Neural cell (in vitro differentiated cells): ENCODE measurements around the gene ZHX3. TPM values are rescaled to one million over a fixed set of nuclear protein-coding genes. Genes with fewer than 3 reads are reported as not detected.

Source experiments
- H2AFZ ChIP-seq: fragments of 200-600, 300-800 bp; sonication (generic), shearing (Covaris generic); 2 replicates; pipeline ENCODE4 v1.6.0; 2014; ENCODE audit warnings: low read depth, mild to moderate bottlenecking, antibody characterized with exemption, low read length, moderate library complexity
- H3F3A ChIP-seq: fragments of 200-600 bp; shearing (Covaris generic); 2 replicates; pipeline ENCODE4 v1.6.1; 2016; ENCODE audit warnings: mild to moderate bottlenecking, moderate library complexity, mixed read lengths, antibody characterized with exemption, low read length; ENCODE audit not compliant: insufficient read depth, poor library complexity, severe bottlenecking
- H3K27ac ChIP-seq: fragments of 200-600, 300-800 bp; sonication (generic), shearing (Covaris generic); 2 replicates; pipeline ENCODE4 v1.5.1; 2014; ENCODE audit warnings: mild to moderate bottlenecking, low read length, moderate library complexity
- H3K27me3 ChIP-seq: fragments of 300-800, 200-600 bp; sonication (generic), shearing (Covaris generic); 2 replicates; pipeline ENCODE4 v1.6.0; 2014; ENCODE audit warnings: mild to moderate bottlenecking, low read depth, low read length, moderate library complexity; ENCODE audit not compliant: insufficient read depth
- H3K36me3 ChIP-seq: fragments of 300-800, 200-600 bp; sonication (generic), shearing (Covaris generic); 2 replicates; pipeline ENCODE4 v1.5.1; 2014; ENCODE audit warnings: mild to moderate bottlenecking, antibody characterized with exemption, low read length, moderate library complexity; ENCODE audit not compliant: insufficient read depth
- H3K4me2 ChIP-seq: fragments of 300-800, 200-600 bp; sonication (generic), shearing (Covaris generic); 2 replicates; pipeline ENCODE4 v1.6.0; 2014; ENCODE audit warnings: mild to moderate bottlenecking, low read length
- H3K4me3 ChIP-seq: fragments of 300-800, 200-600 bp; sonication (generic), shearing (Covaris generic); 2 replicates; pipeline ENCODE4 v1.5.1; 2014; ENCODE audit warnings: mild to moderate bottlenecking, low read length, moderate library complexity
- H3K79me2 ChIP-seq: fragments of 200-600 bp; shearing (Covaris generic); replicated peaks from 2 replicates; pipeline ENCODE4 v1.6.0; 2014; ENCODE audit warnings: mild to moderate bottlenecking, low read length, moderate library complexity; ENCODE audit not compliant: insufficient read depth
- H3K9ac ChIP-seq: fragments of 300-800, 200-600 bp; sonication (generic), shearing (Covaris generic); 2 replicates; pipeline ENCODE4 v1.6.1; 2016; ENCODE audit warnings: mild to moderate bottlenecking, low read length, mixed read lengths
- H3K9me2 ChIP-seq: fragments of 200-600 bp; shearing (Covaris generic); 2 replicates; pipeline ENCODE4 v1.6.1; 2016; ENCODE audit warnings: mild to moderate bottlenecking, low read length, mixed read lengths; ENCODE audit not compliant: insufficient read depth
- H3K9me3 ChIP-seq: fragments of 200-600, 300-800 bp; sonication (generic), shearing (Covaris generic); 2 replicates; pipeline ENCODE4 v1.6.1; 2016; ENCODE audit warnings: mild to moderate bottlenecking, mixed run types, low read length, moderate library complexity, mixed read lengths
- H4K20me1 ChIP-seq: fragments of 200-600 bp; shearing (Covaris generic); 2 replicates; pipeline ENCODE4 v1.6.1; 2016; ENCODE audit warnings: mild to moderate bottlenecking, mixed run types; ENCODE audit not compliant: insufficient read depth
- CTCF ChIP-seq: fragments of 450-650 bp; IDR thresholded peaks from 2 replicates; pipeline ENCODE4 v1.5.1; 2014; ENCODE audit warnings: antibody characterized with exemption, mild to moderate bottlenecking, moderate library complexity; ENCODE audit not compliant: poor library complexity, severe bottlenecking
- EP300 ChIP-seq: fragments of 450-650 bp; conservative IDR thresholded peaks from 2 replicates; pipeline ENCODE4 v1.6.1; 2014; ENCODE audit warnings: antibody characterized with exemption, mild to moderate bottlenecking, moderate library complexity; ENCODE audit not compliant: poor library complexity, severe bottlenecking
- EZH2 ChIP-seq: fragments of 200-600, 300-800 bp; shearing (Covaris generic), sonication (generic); IDR thresholded peaks from 2 replicates; pipeline ENCODE4 v1.6.1; 2014; ENCODE audit warnings: antibody characterized with exemption, low read length, borderline replicate concordance, mild to moderate bottlenecking; ENCODE audit not compliant: insufficient read depth, poor library complexity, severe bottlenecking
- MXI1 ChIP-seq: fragments of 450-650 bp; conservative IDR thresholded peaks from 2 replicates; pipeline ENCODE4 v1.6.1; 2014; ENCODE audit warnings: antibody characterized with exemption, mild to moderate bottlenecking; ENCODE audit not compliant: poor library complexity, severe bottlenecking
- POLR2AphosphoS5 ChIP-seq: IDR thresholded peaks from 2 replicates; pipeline ENCODE4 v1.6.1; 2012
- RAD21 ChIP-seq: fragments of 450-650 bp; conservative IDR thresholded peaks from 2 replicates; pipeline ENCODE4 v1.6.1; 2014; ENCODE audit warnings: antibody characterized with exemption, mild to moderate bottlenecking, moderate library complexity
- REST ChIP-seq: IDR thresholded peaks from 2 replicates; pipeline ENCODE4 v1.6.1; 2012; ENCODE audit warnings: borderline replicate concordance
- SMC3 ChIP-seq: fragments of 450-650 bp; conservative IDR thresholded peaks from 2 replicates; pipeline ENCODE4 v1.6.1; 2014; ENCODE audit warnings: antibody characterized with exemption, mild to moderate bottlenecking, moderate library complexity; ENCODE audit not compliant: poor library complexity
- TAF1 ChIP-seq: IDR thresholded peaks from 2 replicates; pipeline ENCODE4 v1.6.1; 2012; ENCODE audit warnings: low read depth
- polyA plus RNA-seq: library from polyadenylated mRNA; depleted of rRNA; stranded (reverse); fragments of >200 nt; gene quantifications from 2 replicates; pipeline ENCODE4 v1.2.3, GENCODE V29; 2014

ZHX3 gene
- polyA plus RNA-seq, 1 donor from 2014 or later, result 10.3 TPM

GRCh38 chr20:41167118-41167470 lies 150.4 kb downstream of the ZHX3 start:
- H3K27me3 ChIP-seq, result no peaks in the 10 kb centered on the region
- no peaks in the 10 kb centered on the region for H3K79me2 ChIP-seq
- H3K9me3 ChIP-seq, result no peaks in the 10 kb centered on the region
- no peak overlapping the region for H3K4me3 ChIP-seq
- H3F3A ChIP-seq, result no peaks in the 10 kb centered on the region
- no peaks in the 10 kb centered on the region for H3K9me2 ChIP-seq
- H3K4me2 ChIP-seq, result no peak overlapping the region
- no peak overlapping the region for H3K9ac ChIP-seq
- H4K20me1 ChIP-seq, result no peaks in the 10 kb centered on the region
- TF ChIP-seq TAF1, result no peak
- TF ChIP-seq MXI1, result no peak
- TF ChIP-seq EP300, result no peak
- no peak for TF ChIP-seq RAD21
- TF ChIP-seq SMC3, result no peak
- TF ChIP-seq REST, result no peak
- TF ChIP-seq EZH2, result no peak
- no peak for TF ChIP-seq POLR2AphosphoS5
- no peak for TF ChIP-seq CTCF
- H2AFZ ChIP-seq, result no peak overlapping the region
- H3K36me3 ChIP-seq, result peaks cover 13% of the 10 kb centered on the region
- no peak overlapping the region for H3K27ac ChIP-seq

GRCh38 chr20:41166201-41167117 lies 151.1 kb downstream of the ZHX3 start:
- H2AFZ ChIP-seq, result no peak overlapping the region
- H3K9me2 ChIP-seq, result no peaks in the 10 kb centered on the region
- no peak overlapping the region for H3K4me3 ChIP-seq
- no peaks in the 10 kb centered on the region for H3K27me3 ChIP-seq
- H3K36me3 ChIP-seq, result peaks cover 13% of the 10 kb centered on the region
- H3K9ac ChIP-seq, result no peak overlapping the region
- H3K4me2 ChIP-seq, result no peak overlapping the region
- H3K79me2 ChIP-seq, result no peaks in the 10 kb centered on the region
- no peaks in the 10 kb centered on the region for H3F3A ChIP-seq
- peak; percentile 6 for TF ChIP-seq POLR2AphosphoS5
- no peak for TF ChIP-seq EP300
- no peak for TF ChIP-seq TAF1
- no peaks in the 10 kb centered on the region for H3K9me3 ChIP-seq
- H4K20me1 ChIP-seq, result no peaks in the 10 kb centered on the region
- no peak overlapping the region for H3K27ac ChIP-seq
